Measurements from ENCODE around the gene ALG2.

Gene ALG2

GRCh38 chr9:99172124-99173091 is 49.3 kb downstream of the ALG2 start:
- no peak for DNase-seq

DNA sequence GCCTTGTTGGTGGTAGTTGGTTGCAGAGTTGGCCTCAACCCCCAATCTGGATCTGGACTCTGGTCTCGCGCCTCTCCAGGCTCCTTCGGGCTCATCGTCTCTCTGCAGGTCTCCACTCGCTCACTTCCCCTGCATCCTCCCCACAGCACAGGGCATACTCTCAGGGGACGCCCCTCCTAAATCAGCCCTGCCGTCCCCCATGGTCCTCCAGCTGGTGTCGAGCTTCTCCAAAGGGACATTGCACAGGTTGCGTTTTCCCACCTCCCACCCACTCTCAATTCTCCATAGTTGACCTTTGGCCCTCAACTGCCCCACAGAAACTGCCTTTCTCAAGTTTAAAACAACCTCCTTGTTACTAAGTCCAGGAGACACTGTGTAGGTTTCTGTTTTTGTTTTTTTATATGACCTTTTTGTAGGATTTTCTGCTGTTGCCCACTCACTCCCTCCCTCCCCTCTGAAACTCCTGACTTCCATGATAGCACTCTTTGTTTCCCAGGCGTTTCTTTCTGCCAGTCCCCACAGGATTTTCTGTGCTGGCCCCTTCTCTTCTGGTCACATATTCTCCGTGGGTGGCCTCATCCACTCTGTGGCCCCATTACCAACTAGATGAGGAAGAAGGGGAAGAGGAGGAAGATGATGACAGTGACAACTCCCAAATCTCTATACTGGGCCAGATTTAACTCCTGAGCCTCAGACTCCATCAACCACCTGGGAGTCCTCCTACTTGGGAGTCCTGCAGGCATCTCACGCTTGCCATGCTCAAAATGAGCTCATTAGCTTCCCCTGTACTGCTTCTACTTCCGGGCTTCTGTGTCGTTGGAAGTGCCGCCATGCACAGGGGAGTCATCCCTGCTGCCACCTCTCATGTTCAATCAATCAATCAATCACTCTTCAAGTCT is 50.3 kb downstream of the ALG2 start:
- DNase-seq = peak; percentile 24

- DNase-seq = peak; percentile 51
Observed at GRCh38 chr9:99169982-99170761, 51.6 kb downstream of the ALG2 start.

- no peak for DNase-seq
Observed at GRCh38 chr9:99169086-99169485, 52.7 kb downstream of the ALG2 start.

GRCh38 chr9:99167694-99168093 is 54.0 kb downstream of the ALG2 start:
- no peak for DNase-seq

- DNase-seq = no peak
Observed at GRCh38 chr9:99167119-99167518, 54.6 kb downstream of the ALG2 start.
